Measurements from ENCODE around the gene PDILT.
"Not testable (repeated sequence)": the region's sequence is repeated elsewhere in the genome, so short reads cannot be mapped to it uniquely, and the experiment has no call there.

- not testable (repeated sequence) for TF ChIP-seq CTCF (IDR thresholded peaks at IDR 0.05); POLR2A (IDR thresholded peaks at IDR 0.05); POLR2AphosphoS5 (IDR thresholded peaks at IDR 0.05; ENCODE audit: insufficient read depth in 1 of 2, low read depth in 1 of 2)
Observed at GRCh38 chr16:20427401-20427797, 22.9 kb upstream of the PDILT start.
